Smooth muscle cell (in vitro differentiated cells): ENCODE data around the gene SLC4A9. TPM values are rescaled to one million over a fixed set of nuclear protein-coding genes. Genes with fewer than 3 reads are reported as not detected.

ENCODE experiments used
- DNase-seq: peaks from one replicate; lab custom pipeline; 2025; ENCODE audit not compliant: unreplicated experiment; lab: John Stamatoyannopoulos, UW
- H2AFZ ChIP-seq: fragments of 200-600 bp; sonication (generic); 2 replicates; pipeline ENCODE4 v1.6.0; 2016; ENCODE audit warnings: antibody characterized with exemption, low read depth, mild to moderate bottlenecking
- H3F3A ChIP-seq: fragments of 200-600 bp; sonication (generic); 2 replicates; pipeline ENCODE4 v1.6.0; 2017; ENCODE audit warnings: antibody characterized with exemption, low read depth
- H3K27ac ChIP-seq: fragments of 200-600 bp; sonication (generic); 2 replicates; pipeline ENCODE4 v1.5.1; 2016; ENCODE audit warnings: low read depth, mild to moderate bottlenecking
- H3K27me3 ChIP-seq: fragments of 200-600 bp; sonication (generic); 2 replicates; pipeline ENCODE4 v1.6.1; 2016; ENCODE audit warnings: low read depth, mild to moderate bottlenecking
- H3K36me3 ChIP-seq: fragments of 200-600 bp; sonication (generic); 2 replicates; pipeline ENCODE4 v1.5.1; 2016; ENCODE audit warnings: low read depth
- H3K4me1 ChIP-seq: fragments of 200-600 bp; sonication (generic); 2 replicates; pipeline ENCODE4 v1.5.1; 2016; ENCODE audit warnings: low read depth
- H3K4me2 ChIP-seq: fragments of 200-600 bp; sonication (generic); 2 replicates; pipeline ENCODE4 v1.6.0; 2016; ENCODE audit warnings: mild to moderate bottlenecking
- H3K4me3 ChIP-seq: fragments of 200-600 bp; sonication (generic); 2 replicates; pipeline ENCODE4 v1.5.1; 2016; ENCODE audit warnings: mild to moderate bottlenecking
- H3K79me2 ChIP-seq: fragments of 200-600 bp; sonication (generic); 2 replicates; pipeline ENCODE4 v1.6.0; 2016; ENCODE audit warnings: low read depth, mild to moderate bottlenecking
- H3K9ac ChIP-seq: fragments of 200-600 bp; sonication (generic); 2 replicates; pipeline ENCODE4 v1.6.0; 2016; ENCODE audit warnings: low read depth
- H3K9me3 ChIP-seq: fragments of 200-600 bp; sonication (generic); replicated peaks from 2 replicates; pipeline ENCODE4 v1.5.1; 2016; ENCODE audit warnings: low read depth
- H4K20me1 ChIP-seq: fragments of 200-600 bp; sonication (generic); 2 replicates; pipeline ENCODE4 v1.6.0; 2016; ENCODE audit warnings: low read depth
- WGBS: methylation state at CpG from one replicate; pipeline ENCODE4 v1.1.7; 2016; ENCODE audit warnings: low lambda C conversion rate; 5-methylcytosine and 5-hydroxymethylcytosine counted together
- polyA plus RNA-seq: library from polyadenylated mRNA; unstranded; fragments of >200 nt; fragmentation: Nextera tagmentation; extraction: Ambion mirVana; gene quantifications from 2 replicates; pipeline ENCODE4 v1.2.1, GENCODE V29; 2016
- total RNA-seq: library from RNA; depleted of rRNA; stranded (reverse); fragments of >200 nt; gene quantifications from 2 replicates; pipeline ENCODE4 v1.2.3, GENCODE V29; 2014
- TF ChIP-seq, protein P1 (sequence below): fragments of 200-600 bp; sonication (generic); IDR thresholded peaks from 2 replicates; pipeline ENCODE4 v1.5.1; 2017; ENCODE audit warnings: borderline replicate concordance, mild to moderate bottlenecking, antibody characterized with exemption; ENCODE audit not compliant: insufficient read depth, poor library complexity, severe bottlenecking

The SLC4A9 gene
- total and polyA plus RNA-seq, 2 experiments from 2014 or later, result not detected

DNA sequence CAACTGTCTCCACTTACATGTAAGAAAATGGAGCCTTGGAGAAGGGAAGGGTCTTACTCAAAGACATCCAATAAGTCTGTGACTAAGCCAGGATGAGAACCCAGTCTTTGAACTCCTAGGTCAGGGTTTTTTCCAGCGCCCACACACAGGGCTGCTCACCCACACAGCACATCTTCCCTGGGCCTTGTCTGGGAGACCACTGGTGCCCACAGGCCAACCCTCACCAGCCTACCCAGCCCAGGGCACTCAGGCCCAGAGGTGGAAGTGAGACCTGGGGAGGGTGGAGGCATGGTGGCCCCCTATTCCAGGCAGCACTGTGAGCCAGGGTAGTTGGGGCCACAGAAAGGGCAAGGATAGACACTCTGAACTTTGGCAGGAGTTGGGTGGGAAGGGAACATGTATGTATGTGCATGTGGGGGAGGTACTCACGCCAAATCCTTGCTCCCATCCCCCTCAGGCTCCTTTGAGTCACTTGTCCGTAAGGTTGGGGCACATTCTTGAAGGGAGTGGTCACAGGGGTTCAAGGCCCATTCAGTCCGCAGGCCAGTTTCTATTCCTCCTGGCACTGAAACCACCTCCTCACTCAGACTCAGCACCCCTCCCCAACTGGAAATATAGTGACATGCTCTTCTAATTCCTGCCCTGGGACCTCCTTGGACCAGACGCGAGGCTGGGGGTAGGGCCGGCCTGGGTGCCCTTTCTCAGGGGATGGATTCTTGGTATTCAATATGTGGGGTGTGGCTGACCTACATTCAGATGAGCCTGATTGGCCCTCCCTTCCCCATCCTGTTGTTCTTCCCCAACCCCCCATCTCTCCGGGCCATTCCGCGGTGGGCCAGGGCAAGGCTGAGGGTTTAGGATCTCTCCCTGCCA is 2.9 kb upstream of the SLC4A9 start:
- 54% methylated on average over 10 of the region's 10 CpGs for WGBS
- TF ChIP-seq, protein P1, sequence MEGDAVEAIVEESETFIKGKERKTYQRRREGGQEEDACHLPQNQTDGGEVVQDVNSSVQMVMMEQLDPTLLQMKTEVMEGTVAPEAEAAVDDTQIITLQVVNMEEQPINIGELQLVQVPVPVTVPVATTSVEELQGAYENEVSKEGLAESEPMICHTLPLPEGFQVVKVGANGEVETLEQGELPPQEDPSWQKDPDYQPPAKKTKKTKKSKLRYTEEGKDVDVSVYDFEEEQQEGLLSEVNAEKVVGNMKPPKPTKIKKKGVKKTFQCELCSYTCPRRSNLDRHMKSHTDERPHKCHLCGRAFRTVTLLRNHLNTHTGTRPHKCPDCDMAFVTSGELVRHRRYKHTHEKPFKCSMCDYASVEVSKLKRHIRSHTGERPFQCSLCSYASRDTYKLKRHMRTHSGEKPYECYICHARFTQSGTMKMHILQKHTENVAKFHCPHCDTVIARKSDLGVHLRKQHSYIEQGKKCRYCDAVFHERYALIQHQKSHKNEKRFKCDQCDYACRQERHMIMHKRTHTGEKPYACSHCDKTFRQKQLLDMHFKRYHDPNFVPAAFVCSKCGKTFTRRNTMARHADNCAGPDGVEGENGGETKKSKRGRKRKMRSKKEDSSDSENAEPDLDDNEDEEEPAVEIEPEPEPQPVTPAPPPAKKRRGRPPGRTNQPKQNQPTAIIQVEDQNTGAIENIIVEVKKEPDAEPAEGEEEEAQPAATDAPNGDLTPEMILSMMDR, result no peak

DNA sequence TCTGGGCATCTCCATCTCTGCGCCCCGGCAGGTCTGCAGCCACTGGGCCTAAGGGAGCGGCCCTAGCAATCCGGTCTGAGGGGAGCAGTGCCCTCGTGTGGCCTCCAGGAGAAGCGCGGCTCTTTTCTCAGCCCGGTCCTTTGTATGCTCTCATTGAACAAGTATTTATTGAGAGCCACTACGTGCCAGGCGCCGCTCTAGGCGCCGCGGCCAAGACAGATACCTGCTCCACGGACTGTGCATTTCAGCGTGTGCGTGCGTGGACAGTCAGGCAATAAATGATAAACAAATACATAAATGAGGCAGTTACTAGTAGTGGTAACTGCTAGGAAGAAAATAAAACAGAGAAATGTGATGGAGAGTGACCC is 2.3 kb upstream of the SLC4A9 start:
- H3F3A ChIP-seq, result no peaks in the 10 kb centered on the region
- no peaks in the 10 kb centered on the region for H3K27me3 ChIP-seq
- no peak overlapping the region for H3K27ac ChIP-seq
- H3K9me3 ChIP-seq, result no peaks in the 10 kb centered on the region
- TF ChIP-seq, protein P1, result peak; percentile 93
- no peaks in the 10 kb centered on the region for H3K79me2 ChIP-seq
- H4K20me1 ChIP-seq, result no peaks in the 10 kb centered on the region
- no peaks in the 10 kb centered on the region for H3K36me3 ChIP-seq
- peak overlapping the region; percentile 12 for H3K4me3 ChIP-seq
- no peaks in the 10 kb centered on the region for H3K4me1 ChIP-seq
- peak overlapping the region; percentile 73 for H3K4me2 ChIP-seq
- no peak overlapping the region for H3K9ac ChIP-seq
- 2% methylated on average over 18 of the region's 18 CpGs for WGBS
- H2AFZ ChIP-seq, result peak overlapping the region; percentile 34
- DNase-seq, result peak; percentile 31

More for the DNA sequence above, 2.9 kb upstream of the SLC4A9 start:
- Histone ChIP-seq H3F3A (no peaks in the 10 kb centered on the region), H3K27ac (no peak overlapping the region), H3K27me3 (no peaks in the 10 kb centered on the region), H3K36me3 (no peaks in the 10 kb centered on the region), H3K9ac (no peak overlapping the region), H3K4me1 (no peaks in the 10 kb centered on the region), H3K4me3 (no peak overlapping the region), H3K4me2 (no peak overlapping the region), H4K20me1 (no peaks in the 10 kb centered on the region), H3K79me2 (no peaks in the 10 kb centered on the region), H3K9me3 (no peaks in the 10 kb centered on the region), H2AFZ (peak overlapping the region; percentile 34)
- no peak for DNase-seq

DNA sequence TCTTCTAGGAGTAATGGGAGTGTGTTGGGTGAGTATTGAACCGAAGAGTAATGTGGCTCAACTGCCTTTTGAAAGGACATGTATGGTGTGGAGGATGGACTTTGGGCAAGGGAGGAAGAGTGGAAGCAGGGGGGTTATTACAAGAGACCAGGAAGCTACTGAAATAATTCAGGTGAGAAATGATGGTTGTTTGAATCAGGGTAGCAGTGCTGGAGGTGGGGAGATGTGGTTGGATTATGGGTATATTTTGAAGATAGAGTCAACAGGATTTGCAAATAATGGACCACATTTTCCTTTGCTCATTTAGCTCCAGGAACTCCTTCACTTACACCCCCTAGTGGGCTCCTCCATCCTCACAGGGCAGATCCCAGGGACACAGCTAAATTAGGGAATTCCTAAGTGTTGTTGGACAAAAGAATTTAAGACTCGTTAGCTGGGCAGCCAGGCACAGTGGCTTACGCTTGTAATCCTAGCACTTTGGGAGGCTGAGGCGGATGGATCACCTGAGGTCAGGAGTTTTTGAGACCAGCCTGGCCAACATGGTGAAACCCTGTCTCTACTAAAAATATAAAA is 1.2 kb upstream of the SLC4A9 start:
- 65% methylated on average over 4 of the region's 4 CpGs for WGBS
- Histone ChIP-seq H3K9ac (no peak overlapping the region), H2AFZ (no peak overlapping the region), H3K27ac (no peak overlapping the region), H3K4me2 (no peak overlapping the region), H3K4me1 (no peaks in the 10 kb centered on the region), H4K20me1 (no peaks in the 10 kb centered on the region), H3K36me3 (no peaks in the 10 kb centered on the region), H3K79me2 (no peaks in the 10 kb centered on the region), H3K4me3 (no peak overlapping the region), H3K27me3 (no peaks in the 10 kb centered on the region), H3K9me3 (no peaks in the 10 kb centered on the region), H3F3A (no peaks in the 10 kb centered on the region)
- TF ChIP-seq, protein P1, result peak; percentile 42
- no peak for DNase-seq
